Uterus (tissue), 2 donors: ENCODE data around the gene COL5A2.

Experiments used
- CTCF ChIP-seq, 4 experiments: fragments of 200-600 bp in 2 of 4; fragments of 450-650 bp in 2 of 4; sonication (generic) in 2 of 4; IDR thresholded peaks; one replicate each; pipeline ENCODE4 v1.5.1; 2016 to 2019; ENCODE audit warnings: antibody characterized with exemption in 4 of 4, mild to moderate bottlenecking in 2 of 4, moderate library complexity in 1 of 4
- POLR2A ChIP-seq, 2 donors: fragments of 450-650 bp; IDR thresholded peaks; one replicate each; pipeline ENCODE4 v1.6.1; 2016; ENCODE audit warnings: antibody characterized with exemption in 2 of 2, mild to moderate bottlenecking in 1 of 2, moderate library complexity in 1 of 2

DNA sequence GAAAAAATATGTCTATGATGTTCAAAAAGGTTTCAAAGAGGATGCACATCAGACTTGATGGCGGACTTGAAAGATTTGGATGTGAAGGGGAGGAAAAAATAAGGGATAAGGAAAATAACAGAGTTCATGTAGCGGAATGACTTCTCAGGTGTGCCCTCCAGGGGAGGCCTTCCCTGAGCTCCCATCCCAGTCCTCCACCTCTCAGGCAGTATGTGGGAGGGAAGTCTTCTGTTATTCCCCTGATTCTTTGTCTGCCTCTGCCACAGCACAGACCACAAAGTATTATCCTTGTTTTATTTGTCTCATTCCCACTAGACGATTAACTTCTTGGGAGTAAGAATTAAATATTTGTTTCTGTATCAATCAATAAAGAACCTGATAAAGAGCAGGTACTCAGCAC, 17.7 kb downstream of the COL5A2 start:
- TF ChIP-seq CTCF (IDR thresholded peaks at IDR 0.05), result no peak
- no peak for TF ChIP-seq POLR2A (IDR thresholded peaks at IDR 0.05)
